ENCODE measurements around the gene STRBP. TPM values are rescaled to one million over a fixed set of nuclear protein-coding genes. Genes with fewer than 3 reads are reported as not detected.

STRBP gene
- total RNA-seq, 1 experiment from 2014 or later = 74.0 TPM

DNA sequence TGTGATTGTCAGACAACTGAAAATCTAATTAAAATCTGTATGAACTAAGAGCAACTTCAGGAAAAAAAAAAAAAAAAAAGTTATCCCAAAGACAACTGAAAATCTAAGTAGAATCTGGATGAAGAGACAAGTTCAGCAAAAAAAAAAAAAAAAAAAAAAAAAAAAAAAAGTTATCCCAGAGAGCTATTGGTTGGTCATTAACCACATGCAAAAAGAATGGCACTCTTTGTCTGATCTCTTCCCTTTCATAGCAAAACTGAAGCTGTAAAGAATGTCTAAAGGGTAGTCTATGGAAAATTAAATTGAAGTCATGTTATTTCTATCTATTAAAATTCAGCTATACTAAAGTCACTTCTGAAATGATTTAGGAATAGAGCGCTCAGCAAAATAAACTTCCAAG lies 32.9 kb downstream of the STRBP start:
- Histone ChIP-seq H2AK5ac (ENCODE audit: insufficient read length, low read length) (no peak overlapping the region), H2BK15ac (ENCODE audit: low read depth, low read length) (no peak overlapping the region), H3K9me3 (ENCODE audit: control insufficient read depth, low read depth, low read length) (no peaks in the 10 kb centered on the region), H3K4me2 (ENCODE audit: insufficient read depth, insufficient read length, low read length) (no peak overlapping the region), H2BK20ac (ENCODE audit: low read depth, low read length, poor library complexity, severe bottlenecking) (no peak overlapping the region), H3K27me3 (ENCODE audit: insufficient read depth, low read length) (no peaks in the 10 kb centered on the region), H2AFZ (ENCODE audit: low read length) (no peak overlapping the region), H4K91ac (ENCODE audit: insufficient read length, low read depth, low read length) (no peak overlapping the region), H2BK5ac (ENCODE audit: insufficient read length, low read length) (no peak overlapping the region), H3K4me1 (ENCODE audit: insufficient read depth, low read length) (0 out of 2 replicates have a peak, but pooled peaks cover 2% of the 10 kb centered on the region), H2BK120ac (ENCODE audit: low read depth, low read length, poor library complexity, severe bottlenecking) (no peak overlapping the region), H2BK12ac (ENCODE audit: insufficient read length, low read depth, low read length) (no peak overlapping the region), H4K8ac (replicated peaks; ENCODE audit: insufficient read length, low read depth, low read length) (no peak overlapping the region), H3K27ac (ENCODE audit: insufficient read length, low read depth, low read length) (no peak overlapping the region), H3K9ac (ENCODE audit: extremely low read depth, insufficient read length, low read length) (no peak overlapping the region), H3K79me2 (ENCODE audit: insufficient read depth, low read length) (peaks cover 6% of the 10 kb centered on the region), H3K14ac (ENCODE audit: insufficient read depth, low read length) (no peak overlapping the region), H3K23ac (ENCODE audit: insufficient read length, low read depth, low read length) (no peak overlapping the region), H4K5ac (ENCODE audit: insufficient read length, low read depth, low read length) (no peak overlapping the region), H3K79me1 (ENCODE audit: insufficient read depth, low read depth, low read length, poor library complexity, severe bottlenecking) (peaks cover 8% of the 10 kb centered on the region), H3K4ac (ENCODE audit: low read depth, low read length) (no peak overlapping the region), H3K56ac (ENCODE audit: insufficient read length, low read depth, low read length) (no peak overlapping the region), H3K18ac (ENCODE audit: insufficient read length, low read depth, low read length) (no peak overlapping the region), H3K23me2 (ENCODE audit: insufficient read length, low read depth, low read length, poor library complexity, severe bottlenecking) (no peaks in the 10 kb centered on the region), H4K20me1 (ENCODE audit: control insufficient read depth, insufficient read depth, insufficient read length) (no peaks in the 10 kb centered on the region), H3T11ph (ENCODE audit: low read length) (no peak overlapping the region)
- TF ChIP-seq, protein P1, sequence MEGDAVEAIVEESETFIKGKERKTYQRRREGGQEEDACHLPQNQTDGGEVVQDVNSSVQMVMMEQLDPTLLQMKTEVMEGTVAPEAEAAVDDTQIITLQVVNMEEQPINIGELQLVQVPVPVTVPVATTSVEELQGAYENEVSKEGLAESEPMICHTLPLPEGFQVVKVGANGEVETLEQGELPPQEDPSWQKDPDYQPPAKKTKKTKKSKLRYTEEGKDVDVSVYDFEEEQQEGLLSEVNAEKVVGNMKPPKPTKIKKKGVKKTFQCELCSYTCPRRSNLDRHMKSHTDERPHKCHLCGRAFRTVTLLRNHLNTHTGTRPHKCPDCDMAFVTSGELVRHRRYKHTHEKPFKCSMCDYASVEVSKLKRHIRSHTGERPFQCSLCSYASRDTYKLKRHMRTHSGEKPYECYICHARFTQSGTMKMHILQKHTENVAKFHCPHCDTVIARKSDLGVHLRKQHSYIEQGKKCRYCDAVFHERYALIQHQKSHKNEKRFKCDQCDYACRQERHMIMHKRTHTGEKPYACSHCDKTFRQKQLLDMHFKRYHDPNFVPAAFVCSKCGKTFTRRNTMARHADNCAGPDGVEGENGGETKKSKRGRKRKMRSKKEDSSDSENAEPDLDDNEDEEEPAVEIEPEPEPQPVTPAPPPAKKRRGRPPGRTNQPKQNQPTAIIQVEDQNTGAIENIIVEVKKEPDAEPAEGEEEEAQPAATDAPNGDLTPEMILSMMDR (conservative IDR thresholded peaks at IDR 0.05) = no peak
- H3K4me3 Mint-ChIP-seq = no peak overlapping the region
- no peak overlapping the region for H3K27ac Mint-ChIP-seq
- no CpG with 5 or more reads among the region's 1 CpG for WGBS (ENCODE audit: extremely low coverage, insufficient read length, low lambda C conversion rate)
- H3K4me1 Mint-ChIP-seq = peaks cover 31 to 32% of the 10 kb centered on the region in 2 experiments
- no peaks in the 10 kb centered on the region for H3K27me3 Mint-ChIP-seq (ENCODE audit: low read depth)
- no peak for DNase-seq
- no peaks in the 10 kb centered on the region for H3K9me3 Mint-ChIP-seq
- no peaks in the 10 kb centered on the region; a peak in 1 of 7 replicates for H3K36me3 Mint-ChIP-seq (ENCODE audit: insufficient read depth in 1 of 3, low read depth in 3 of 3)
